ENCODE measurements around the gene SULT1C4.

SULT1C4 gene

GRCh38 chr2:108383146-108383830 lies 5.5 kb downstream of the SULT1C4 start:
- Histone ChIP-seq H3K9me3 (ENCODE audit: severe bottlenecking) (no peaks in the 10 kb centered on the region), H3K27me3 (ENCODE audit: insufficient read depth, poor library complexity, severe bottlenecking) (no peaks in the 10 kb centered on the region), H3K27ac (ENCODE audit: poor library complexity, severe bottlenecking) (no peak overlapping the region), H3K4me1 (ENCODE audit: insufficient read depth, poor library complexity, severe bottlenecking) (peaks cover 8% of the 10 kb centered on the region), H3K36me3 (ENCODE audit: low read depth) (no peaks in the 10 kb centered on the region), H3K4me3 (ENCODE audit: severe bottlenecking) (no peak overlapping the region)
- ATAC-seq (ENCODE audit: low read depth) (0 out of 3 replicates have a peak, but pooled peaks have one; percentile 23), DNase-seq (ENCODE audit: low spot score) (no peak)
- TF ChIP-seq, protein P1, sequence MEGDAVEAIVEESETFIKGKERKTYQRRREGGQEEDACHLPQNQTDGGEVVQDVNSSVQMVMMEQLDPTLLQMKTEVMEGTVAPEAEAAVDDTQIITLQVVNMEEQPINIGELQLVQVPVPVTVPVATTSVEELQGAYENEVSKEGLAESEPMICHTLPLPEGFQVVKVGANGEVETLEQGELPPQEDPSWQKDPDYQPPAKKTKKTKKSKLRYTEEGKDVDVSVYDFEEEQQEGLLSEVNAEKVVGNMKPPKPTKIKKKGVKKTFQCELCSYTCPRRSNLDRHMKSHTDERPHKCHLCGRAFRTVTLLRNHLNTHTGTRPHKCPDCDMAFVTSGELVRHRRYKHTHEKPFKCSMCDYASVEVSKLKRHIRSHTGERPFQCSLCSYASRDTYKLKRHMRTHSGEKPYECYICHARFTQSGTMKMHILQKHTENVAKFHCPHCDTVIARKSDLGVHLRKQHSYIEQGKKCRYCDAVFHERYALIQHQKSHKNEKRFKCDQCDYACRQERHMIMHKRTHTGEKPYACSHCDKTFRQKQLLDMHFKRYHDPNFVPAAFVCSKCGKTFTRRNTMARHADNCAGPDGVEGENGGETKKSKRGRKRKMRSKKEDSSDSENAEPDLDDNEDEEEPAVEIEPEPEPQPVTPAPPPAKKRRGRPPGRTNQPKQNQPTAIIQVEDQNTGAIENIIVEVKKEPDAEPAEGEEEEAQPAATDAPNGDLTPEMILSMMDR (IDR thresholded peaks at IDR 0.05; ENCODE audit: poor library complexity, severe bottlenecking) = no peak

DNA sequence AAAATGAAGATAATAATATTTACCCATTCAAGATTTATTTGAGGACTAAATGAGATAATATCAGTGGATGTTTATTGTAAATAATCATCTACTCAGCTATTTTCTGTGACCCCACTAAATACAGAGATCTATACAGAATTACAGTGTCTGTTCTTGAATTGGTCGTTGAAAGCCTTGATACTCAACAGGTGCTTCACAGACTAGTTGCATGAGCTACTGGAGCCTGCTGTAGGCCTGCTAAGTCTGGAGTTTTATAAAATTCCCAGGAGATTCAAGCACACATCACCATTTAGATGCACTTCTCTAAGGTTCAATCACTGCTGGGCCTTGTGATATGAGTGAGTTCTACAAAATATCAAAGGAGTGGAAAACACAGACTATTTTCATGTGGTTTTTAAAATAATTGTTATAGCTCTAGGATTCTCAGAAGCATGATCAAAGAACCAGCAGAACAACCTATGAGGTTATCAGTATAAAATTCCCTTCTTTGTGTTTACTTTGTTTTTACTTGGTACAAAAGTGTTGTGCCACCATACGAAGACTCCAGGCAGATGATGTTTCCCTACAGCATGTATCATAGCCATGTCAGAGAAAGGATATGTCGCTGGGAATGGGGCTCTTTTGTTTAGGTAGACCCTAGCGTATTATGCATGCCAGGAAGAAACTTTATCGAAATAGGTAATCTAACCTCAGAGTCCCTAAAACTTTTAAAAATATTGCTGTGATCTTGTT lies 7.1 kb downstream of the SULT1C4 start:
- ATAC-seq (ENCODE audit: low read depth) = no peak
- no peak for DNase-seq (ENCODE audit: low spot score)
- no peaks in the 10 kb centered on the region for H3K27me3 ChIP-seq (ENCODE audit: insufficient read depth, poor library complexity, severe bottlenecking)
- TF ChIP-seq, protein P1 (IDR thresholded peaks at IDR 0.05; ENCODE audit: poor library complexity, severe bottlenecking) = no peak
- peaks cover 8% of the 10 kb centered on the region for H3K4me1 ChIP-seq (ENCODE audit: insufficient read depth, poor library complexity, severe bottlenecking)
- H3K27ac ChIP-seq (ENCODE audit: poor library complexity, severe bottlenecking) = no peak overlapping the region
- H3K4me3 ChIP-seq (ENCODE audit: severe bottlenecking) = no peak overlapping the region
- no peaks in the 10 kb centered on the region for H3K36me3 ChIP-seq (ENCODE audit: low read depth)
- no peaks in the 10 kb centered on the region for H3K9me3 ChIP-seq (ENCODE audit: severe bottlenecking)

DNA sequence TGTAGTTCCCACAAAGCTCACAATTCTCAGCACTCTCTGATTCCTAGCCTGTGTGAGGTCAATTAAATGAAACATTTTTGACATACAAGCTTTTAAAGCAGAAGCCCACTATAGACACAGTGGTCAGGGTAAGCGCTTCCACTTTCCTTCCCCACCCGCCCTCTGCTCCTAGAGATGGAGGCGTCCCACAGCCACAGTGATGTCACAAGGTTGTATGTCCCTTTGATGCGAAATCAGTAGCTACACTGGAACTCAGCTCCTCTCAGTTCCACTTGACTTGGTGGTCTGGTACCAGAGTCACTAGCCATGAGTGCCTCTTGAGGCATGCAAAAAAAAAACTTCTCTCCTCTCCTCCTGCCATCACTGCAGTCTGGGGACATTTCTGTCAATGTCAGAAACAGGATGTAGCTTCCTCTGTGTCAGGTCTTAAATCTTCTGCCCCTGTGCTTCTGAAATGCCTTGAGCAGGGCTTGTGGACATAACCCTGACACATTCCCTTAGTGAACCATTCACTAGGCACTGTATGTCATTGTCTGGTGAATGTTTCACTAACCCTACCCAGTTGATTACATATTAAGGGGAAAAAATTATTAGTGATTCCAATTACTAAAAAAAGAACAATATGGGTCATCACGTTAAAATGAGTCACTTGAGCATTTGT lies 7.8 kb downstream of the SULT1C4 start:
- Histone ChIP-seq H3K27ac (ENCODE audit: poor library complexity, severe bottlenecking) (no peak overlapping the region), H3K27me3 (ENCODE audit: insufficient read depth, poor library complexity, severe bottlenecking) (no peaks in the 10 kb centered on the region), H3K4me3 (ENCODE audit: severe bottlenecking) (no peak overlapping the region), H3K9me3 (ENCODE audit: severe bottlenecking) (no peaks in the 10 kb centered on the region), H3K36me3 (ENCODE audit: low read depth) (no peaks in the 10 kb centered on the region), H3K4me1 (ENCODE audit: insufficient read depth, poor library complexity, severe bottlenecking) (peaks cover 8% of the 10 kb centered on the region)
- no peak for ATAC-seq (ENCODE audit: low read depth)
- DNase-seq (ENCODE audit: low spot score) = no peak
- TF ChIP-seq, protein P1 (IDR thresholded peaks at IDR 0.05; ENCODE audit: poor library complexity, severe bottlenecking) = no peak

GRCh38 chr2:108388045-108388444 lies 10.3 kb downstream of the SULT1C4 start:
- H3K36me3 ChIP-seq (ENCODE audit: low read depth) = no peaks in the 10 kb centered on the region
- DNase-seq (ENCODE audit: low spot score) (no peak), ATAC-seq (ENCODE audit: low read depth) (no peak)
- no peak overlapping the region for H3K27ac ChIP-seq (ENCODE audit: poor library complexity, severe bottlenecking)
- no peaks in the 10 kb centered on the region for H3K9me3 ChIP-seq (ENCODE audit: severe bottlenecking)
- TF ChIP-seq, protein P1 (IDR thresholded peaks at IDR 0.05; ENCODE audit: poor library complexity, severe bottlenecking) = no peak
- no peak overlapping the region for H3K4me3 ChIP-seq (ENCODE audit: severe bottlenecking)
- peaks cover under 1% of the 10 kb centered on the region for H3K4me1 ChIP-seq (ENCODE audit: insufficient read depth, poor library complexity, severe bottlenecking)
- H3K27me3 ChIP-seq (ENCODE audit: insufficient read depth, poor library complexity, severe bottlenecking) = no peaks in the 10 kb centered on the region
